Measurements from ENCODE around the gene PLS1. TPM values are rescaled to one million over a fixed set of nuclear protein-coding genes. Genes with fewer than 3 reads are reported as not detected.

The PLS1 gene
- 11.1 and 18.2 TPM in 2 replicates for total RNA-seq

GRCh38 chr3:142595951-142596725 is at the start of gene PLS1:
PLS1 (plus strand) TSS chr3:142596393; CDS start chr3:142664238, 67,845 bp downstream.

GRCh38 chr3:142578329-142579223 is 17.6 kb upstream of the PLS1 start, which contains the start of gene ATR:
ATR (minus strand) TSS chr3:142578733; CDS start chr3:142578704, 29 bp downstream.

GRCh38 chr3:142723968-142724681 is 127.9 kb downstream of the PLS1 start, which contains the start of gene TRPC1:
TRPC1 (plus strand) TSS chr3:142724034; CDS start chr3:142724560, 526 bp downstream.

Other genes with a start within 250 kb of the PLS1 start
- gene XRN1, start 148.4 kb upstream of the PLS1 start, total RNA-seq: 10.3 and 12.3 TPM in 2 replicates
- gene ATR, start 17.7 kb upstream of the PLS1 start, total RNA-seq: 11.8 and 17.4 TPM in 2 replicates
- gene TRPC1, start 127.6 kb downstream of the PLS1 start, total RNA-seq: 2.5 and 3.7 TPM in 2 replicates

All from airway epithelial cell (primary cell).